HEK293 (cell line): Measurements from ENCODE around the gene PRKG2.

ENCODE experiments used
- SP2 ChIP-seq: fragments of 450-650 bp; formaldehyde crosslinking; IDR thresholded peaks from 2 replicates; pipeline ENCODE4 v1.5.1; 2016; ENCODE audit warnings: missing biosample characterization, missing genetic modification characterization
- YY1 ChIP-seq: fragments of 450-650 bp; formaldehyde crosslinking; IDR thresholded peaks from 2 replicates; pipeline ENCODE4 v1.5.1; 2018; ENCODE audit warnings: missing biosample characterization, missing genetic modification characterization
- ZBTB1 ChIP-seq: fragments of 450-650 bp; formaldehyde crosslinking; IDR thresholded peaks from 2 replicates; pipeline ENCODE4 v1.5.1; 2016; ENCODE audit warnings: missing biosample characterization, missing genetic modification characterization
- ZNF274 ChIP-seq, 2 experiments: fragments of 200-500 bp in 1 of 2; fragments of 450-650 bp in 1 of 2; sonication (Bioruptor generic) in 1 of 2; formaldehyde crosslinking in 1 of 2; IDR thresholded peaks; 2 replicates each; pipeline versions ENCODE4 v1.5.1 to v1.6.1; 2014 to 2016; ENCODE audit warnings: borderline replicate concordance in 1 of 2, inconsistent platforms in 1 of 2, low read length in 1 of 2, missing biosample characterization in 1 of 2, missing genetic modification characterization in 1 of 2
- TF ChIP-seq, protein P1 (sequence below): fragments of 450-650 bp; formaldehyde crosslinking; IDR thresholded peaks from 2 replicates; pipeline ENCODE4 v1.5.1; 2016; ENCODE audit warnings: missing biosample characterization, missing genetic modification characterization
- TF ChIP-seq, protein P2 (sequence below): fragments of 450-650 bp; formaldehyde crosslinking; IDR thresholded peaks from 2 replicates; pipeline ENCODE4 v1.5.1; 2016; ENCODE audit warnings: missing biosample characterization, missing genetic modification characterization
- TF ChIP-seq, protein P3 (sequence below): fragments of 450-650 bp; formaldehyde crosslinking; IDR thresholded peaks from 2 replicates; pipeline ENCODE4 v1.5.1; 2017; ENCODE audit warnings: missing biosample characterization, missing genetic modification characterization

DNA sequence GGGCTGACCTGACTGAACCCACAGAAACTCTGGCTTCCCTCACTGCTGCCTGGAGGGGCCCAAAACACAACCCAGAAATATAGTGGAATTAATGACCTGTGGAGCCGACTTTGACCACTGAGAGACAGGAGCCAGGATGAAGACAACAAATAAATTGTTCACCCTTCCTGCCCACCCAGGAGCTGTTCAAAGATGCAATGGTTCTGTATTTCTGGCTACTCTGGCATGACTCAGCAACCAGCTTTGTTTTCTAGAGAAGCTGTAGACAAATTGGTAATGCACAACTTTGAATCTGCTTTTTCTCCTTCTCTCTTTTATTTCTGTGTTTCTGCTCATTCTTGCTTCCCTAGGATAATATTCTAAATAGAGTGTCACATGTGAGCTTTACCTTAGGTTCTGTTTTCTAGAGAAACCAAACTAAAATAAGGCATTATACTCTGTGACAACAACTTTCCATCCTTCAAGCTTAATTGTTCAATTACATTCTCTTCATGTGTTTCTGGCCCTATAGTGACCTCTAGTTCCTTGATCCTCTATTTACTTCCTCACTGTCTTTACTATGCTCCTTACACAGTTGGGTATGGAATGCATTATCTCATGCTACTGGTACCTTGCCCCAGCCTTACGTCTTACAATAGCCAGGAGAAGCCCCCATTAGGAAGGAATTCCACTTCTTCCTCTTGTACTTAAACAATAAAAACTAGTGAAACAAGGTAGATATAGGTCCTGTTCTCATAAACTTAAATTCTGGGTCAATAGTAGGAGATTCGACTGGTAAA lies 6.5 kb upstream of the PRKG2 start:
- TF ChIP-seq, protein P1, sequence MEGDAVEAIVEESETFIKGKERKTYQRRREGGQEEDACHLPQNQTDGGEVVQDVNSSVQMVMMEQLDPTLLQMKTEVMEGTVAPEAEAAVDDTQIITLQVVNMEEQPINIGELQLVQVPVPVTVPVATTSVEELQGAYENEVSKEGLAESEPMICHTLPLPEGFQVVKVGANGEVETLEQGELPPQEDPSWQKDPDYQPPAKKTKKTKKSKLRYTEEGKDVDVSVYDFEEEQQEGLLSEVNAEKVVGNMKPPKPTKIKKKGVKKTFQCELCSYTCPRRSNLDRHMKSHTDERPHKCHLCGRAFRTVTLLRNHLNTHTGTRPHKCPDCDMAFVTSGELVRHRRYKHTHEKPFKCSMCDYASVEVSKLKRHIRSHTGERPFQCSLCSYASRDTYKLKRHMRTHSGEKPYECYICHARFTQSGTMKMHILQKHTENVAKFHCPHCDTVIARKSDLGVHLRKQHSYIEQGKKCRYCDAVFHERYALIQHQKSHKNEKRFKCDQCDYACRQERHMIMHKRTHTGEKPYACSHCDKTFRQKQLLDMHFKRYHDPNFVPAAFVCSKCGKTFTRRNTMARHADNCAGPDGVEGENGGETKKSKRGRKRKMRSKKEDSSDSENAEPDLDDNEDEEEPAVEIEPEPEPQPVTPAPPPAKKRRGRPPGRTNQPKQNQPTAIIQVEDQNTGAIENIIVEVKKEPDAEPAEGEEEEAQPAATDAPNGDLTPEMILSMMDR (tag by site-specific recombination): no peak
- TF ChIP-seq ZBTB1 (tag by site-specific recombination): no peak
- TF ChIP-seq YY1 (tag by site-specific recombination): no peak
- TF ChIP-seq, protein P2, sequence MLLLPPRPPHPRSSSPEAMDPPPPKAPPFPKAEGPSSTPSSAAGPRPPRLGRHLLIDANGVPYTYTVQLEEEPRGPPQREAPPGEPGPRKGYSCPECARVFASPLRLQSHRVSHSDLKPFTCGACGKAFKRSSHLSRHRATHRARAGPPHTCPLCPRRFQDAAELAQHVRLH (tag by site-specific recombination): no peak
- no peak for TF ChIP-seq SP2 (tag by site-specific recombination)
- TF ChIP-seq ZNF274 (IDR thresholded peaks at IDR 0.05; ENCODE audit: low read length): no peak
- no peak for TF ChIP-seq ZNF274 (tag by site-specific recombination; IDR thresholded peaks at IDR 0.05; ENCODE audit: borderline replicate concordance)
- TF ChIP-seq, protein P3, sequence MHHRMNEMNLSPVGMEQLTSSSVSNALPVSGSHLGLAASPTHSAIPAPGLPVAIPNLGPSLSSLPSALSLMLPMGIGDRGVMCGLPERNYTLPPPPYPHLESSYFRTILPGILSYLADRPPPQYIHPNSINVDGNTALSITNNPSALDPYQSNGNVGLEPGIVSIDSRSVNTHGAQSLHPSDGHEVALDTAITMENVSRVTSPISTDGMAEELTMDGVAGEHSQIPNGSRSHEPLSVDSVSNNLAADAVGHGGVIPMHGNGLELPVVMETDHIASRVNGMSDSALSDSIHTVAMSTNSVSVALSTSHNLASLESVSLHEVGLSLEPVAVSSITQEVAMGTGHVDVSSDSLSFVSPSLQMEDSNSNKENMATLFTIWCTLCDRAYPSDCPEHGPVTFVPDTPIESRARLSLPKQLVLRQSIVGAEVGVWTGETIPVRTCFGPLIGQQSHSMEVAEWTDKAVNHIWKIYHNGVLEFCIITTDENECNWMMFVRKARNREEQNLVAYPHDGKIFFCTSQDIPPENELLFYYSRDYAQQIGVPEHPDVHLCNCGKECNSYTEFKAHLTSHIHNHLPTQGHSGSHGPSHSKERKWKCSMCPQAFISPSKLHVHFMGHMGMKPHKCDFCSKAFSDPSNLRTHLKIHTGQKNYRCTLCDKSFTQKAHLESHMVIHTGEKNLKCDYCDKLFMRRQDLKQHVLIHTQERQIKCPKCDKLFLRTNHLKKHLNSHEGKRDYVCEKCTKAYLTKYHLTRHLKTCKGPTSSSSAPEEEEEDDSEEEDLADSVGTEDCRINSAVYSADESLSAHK (tag by site-specific recombination): no peak
